GM19043 (cell line): ENCODE measurements around the gene CNTN1.

ENCODE experiments used
- ATAC-seq: cut with Tn5 transposase; IDR thresholded peaks from one replicate; pipeline ENCODE4 v1.9.1; 2021; ENCODE audit warnings: low read depth; ENCODE audit not compliant: unreplicated experiment

The CNTN1 gene

DNA sequence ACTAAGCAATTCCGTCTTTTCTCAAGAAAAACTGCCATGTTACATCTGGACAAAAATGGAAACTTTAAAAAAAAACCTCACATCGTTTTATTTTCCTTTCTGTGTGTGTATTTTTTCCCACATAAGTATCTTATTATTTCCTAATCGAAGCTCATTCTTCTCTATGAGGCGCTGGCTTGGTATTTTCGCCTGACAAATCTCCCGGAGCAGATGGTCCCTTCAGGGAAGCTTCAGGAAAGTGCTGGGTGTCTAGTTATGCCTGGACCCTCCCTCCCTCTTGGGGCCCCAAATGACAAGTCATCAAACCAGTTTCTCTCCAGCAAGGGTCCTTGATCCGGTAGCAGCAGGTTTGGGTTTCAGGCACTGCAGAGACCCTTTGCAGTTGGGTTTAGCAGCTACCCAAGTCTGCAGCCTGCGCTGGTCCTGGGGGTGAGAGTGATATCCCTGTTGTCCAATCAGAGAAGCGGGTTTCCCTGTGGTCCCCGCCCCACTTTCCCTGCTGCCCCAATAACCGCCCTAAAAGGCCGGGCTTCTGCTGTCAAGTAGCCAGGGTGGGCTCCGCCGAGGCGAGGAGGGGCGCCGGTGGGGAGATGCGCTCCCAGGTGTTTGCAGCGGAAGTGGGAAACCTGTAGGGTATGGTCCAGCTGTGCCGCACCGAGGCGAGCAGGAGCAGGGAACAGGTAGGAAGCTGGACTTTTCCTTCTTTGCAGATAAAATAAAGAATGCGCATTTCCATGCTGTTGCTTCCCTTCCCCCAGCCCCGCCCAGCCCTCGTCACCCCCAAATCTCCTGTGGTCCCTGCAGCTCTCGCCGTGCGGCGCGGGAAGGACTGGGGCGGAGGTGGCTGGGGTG lies at the start of gene CNTN1:
CNTN1 (plus strand) TSS at position 527 of the 852 bp plus-strand sequence.
- no peak for ATAC-seq

DNA sequence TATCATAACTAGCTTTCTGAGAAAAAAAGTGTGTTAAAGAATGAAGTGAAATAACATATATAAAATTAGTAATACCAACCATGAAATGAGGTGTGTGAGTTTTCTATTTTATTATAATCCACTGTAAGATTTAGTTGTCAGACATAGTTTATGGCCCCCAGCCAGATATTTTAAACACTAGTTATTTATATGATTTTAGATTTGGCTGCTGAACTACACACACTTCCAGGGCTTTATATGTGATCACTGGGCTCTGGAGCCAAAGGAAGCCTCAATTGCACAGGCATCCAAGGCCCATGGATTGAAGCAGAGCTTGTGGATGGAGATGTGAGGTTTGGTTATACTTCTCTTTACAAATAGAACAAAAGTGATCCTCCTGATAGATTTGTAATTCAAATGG lies 48.7 kb upstream of the CNTN1 start:
- ATAC-seq: no peak

DNA sequence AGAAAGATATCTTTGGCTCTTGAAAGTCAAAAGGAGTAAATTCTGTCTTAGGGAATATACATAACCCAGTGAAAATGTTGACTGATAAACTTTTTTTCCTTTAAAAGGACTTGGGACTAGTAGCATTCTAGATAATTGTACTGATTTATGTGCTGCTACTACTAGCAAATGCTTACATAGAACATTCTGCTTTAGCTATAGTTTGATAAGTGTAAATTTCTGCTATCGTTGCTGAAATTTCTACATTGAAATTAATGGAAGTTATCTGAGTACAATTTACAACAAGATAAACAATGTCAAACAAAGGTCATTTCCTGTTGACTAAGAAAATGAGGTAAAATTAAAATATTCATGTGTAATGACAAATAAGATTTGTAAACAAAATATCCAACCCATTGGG lies 48.3 kb upstream of the CNTN1 start:
- no peak for ATAC-seq

GRCh38 chr12:40644708-40645107 lies 47.5 kb upstream of the CNTN1 start:
- ATAC-seq: no peak

DNA sequence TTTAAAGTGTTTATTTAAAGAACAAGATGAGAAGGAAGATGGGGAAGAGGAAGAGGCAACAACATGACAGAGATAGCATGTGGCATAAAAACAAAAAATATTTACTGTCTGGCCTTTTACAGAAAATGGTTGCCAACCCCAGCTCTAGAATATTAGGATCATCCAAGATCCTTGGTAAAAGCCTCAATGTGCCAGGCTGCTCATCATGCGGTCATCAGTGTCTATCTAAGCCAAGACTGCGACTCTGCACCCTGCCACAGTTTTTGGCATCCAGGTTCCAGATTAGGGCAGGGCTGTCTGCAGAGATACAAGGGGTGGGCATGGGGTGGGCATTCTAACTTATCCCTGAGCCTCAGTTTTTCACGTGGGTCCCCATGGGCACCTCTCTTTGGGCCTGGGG lies 46.9 kb upstream of the CNTN1 start:
- no peak for ATAC-seq

- no peak for ATAC-seq
Measured at GRCh38 chr12:40646456-40646855, 45.8 kb upstream of the CNTN1 start.

GRCh38 chr12:40646911-40647310 lies 45.3 kb upstream of the CNTN1 start:
- no peak for ATAC-seq

DNA sequence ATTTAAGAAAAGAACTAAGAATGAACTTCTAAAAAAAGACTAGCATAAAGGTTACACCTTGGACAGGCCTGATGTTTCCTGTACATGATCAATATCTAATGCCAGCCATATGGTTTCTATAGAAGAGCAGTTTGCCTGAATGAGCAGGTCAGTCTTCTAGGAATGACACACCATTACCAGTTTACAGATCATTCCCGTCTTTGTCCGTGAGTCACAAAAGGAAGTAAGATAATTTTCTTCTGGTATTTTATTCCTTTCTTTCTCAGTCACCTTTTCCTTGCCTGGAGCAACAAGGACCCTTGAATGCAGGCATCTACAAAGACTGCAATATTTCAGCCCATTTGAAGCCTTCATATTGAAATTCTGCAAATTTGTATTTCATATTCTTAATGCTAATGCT lies 44.6 kb upstream of the CNTN1 start:
- no peak for ATAC-seq

DNA sequence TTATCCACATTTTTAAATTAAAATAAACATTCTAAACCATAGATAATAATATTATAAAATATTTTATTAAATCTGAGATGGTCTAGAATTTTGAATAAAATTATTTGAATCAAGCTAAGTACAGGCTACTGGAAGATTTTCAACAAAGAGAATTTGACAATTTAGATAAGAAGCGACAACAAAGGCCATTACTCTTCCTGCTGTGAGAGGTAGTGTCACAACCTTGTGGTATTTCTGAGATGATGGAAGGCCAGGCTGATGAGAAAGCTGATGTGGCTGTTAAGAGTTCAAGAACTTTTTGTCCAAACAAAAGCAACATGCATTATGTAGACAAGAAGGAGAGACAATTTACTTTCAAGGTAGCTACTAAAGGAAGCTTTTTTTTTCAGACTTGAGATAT lies 43.7 kb upstream of the CNTN1 start:
- no peak for ATAC-seq

GRCh38 chr12:40650038-40650704 lies 42.1 kb upstream of the CNTN1 start:
- no peak for ATAC-seq

- no peak for ATAC-seq
Measured at GRCh38 chr12:40655451-40655850, 36.8 kb upstream of the CNTN1 start.

DNA sequence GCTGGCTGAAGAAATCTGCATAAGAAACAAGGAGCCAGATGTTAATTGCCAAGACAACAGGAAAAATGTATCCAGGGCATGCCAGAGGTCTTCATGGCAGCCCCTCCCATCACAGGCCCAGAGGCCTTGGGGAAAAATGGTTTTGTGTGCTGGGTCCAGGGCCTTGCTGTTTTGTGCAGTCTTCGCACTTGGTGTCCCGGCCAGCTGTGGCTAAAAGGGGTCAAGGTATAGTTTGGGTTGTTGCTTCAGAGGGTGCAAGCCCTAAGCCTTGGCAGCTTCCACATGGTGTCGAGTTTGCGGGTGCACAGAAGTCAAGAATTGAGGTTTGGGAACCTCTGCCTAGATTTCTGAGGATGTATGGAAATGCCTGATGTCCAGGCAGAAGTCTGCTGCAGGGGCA lies 29.9 kb upstream of the CNTN1 start:
- ATAC-seq: no peak

GRCh38 chr12:40663781-40664180 lies 28.5 kb upstream of the CNTN1 start:
- ATAC-seq: no peak

- no peak for ATAC-seq
Measured at GRCh38 chr12:40668099-40668529, 24.1 kb upstream of the CNTN1 start.

- no peak for ATAC-seq
Measured at GRCh38 chr12:40672741-40673271, 19.4 kb upstream of the CNTN1 start.

DNA sequence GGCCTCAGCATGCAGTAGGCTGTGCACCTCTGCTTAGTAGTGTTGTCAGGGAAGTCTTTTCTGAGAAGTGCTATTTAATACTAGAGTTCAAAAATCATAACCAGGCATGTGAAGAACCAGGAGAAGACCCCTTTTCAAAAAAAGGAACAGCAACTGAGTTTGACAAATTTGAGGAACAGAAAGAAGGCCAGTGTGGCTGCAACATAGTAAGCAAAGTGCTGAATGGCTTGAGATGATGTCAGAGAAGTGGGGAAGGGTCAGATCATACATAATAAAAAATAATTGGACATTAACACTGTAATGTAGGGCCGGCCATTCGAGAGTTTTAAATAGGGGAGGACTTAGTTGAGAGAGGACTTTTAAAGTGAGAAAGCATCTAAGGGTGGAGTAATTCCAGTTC lies 11.1 kb upstream of the CNTN1 start:
- no peak for ATAC-seq

- no peak for ATAC-seq
Measured at GRCh38 chr12:40684986-40685385, 7.3 kb upstream of the CNTN1 start.

DNA sequence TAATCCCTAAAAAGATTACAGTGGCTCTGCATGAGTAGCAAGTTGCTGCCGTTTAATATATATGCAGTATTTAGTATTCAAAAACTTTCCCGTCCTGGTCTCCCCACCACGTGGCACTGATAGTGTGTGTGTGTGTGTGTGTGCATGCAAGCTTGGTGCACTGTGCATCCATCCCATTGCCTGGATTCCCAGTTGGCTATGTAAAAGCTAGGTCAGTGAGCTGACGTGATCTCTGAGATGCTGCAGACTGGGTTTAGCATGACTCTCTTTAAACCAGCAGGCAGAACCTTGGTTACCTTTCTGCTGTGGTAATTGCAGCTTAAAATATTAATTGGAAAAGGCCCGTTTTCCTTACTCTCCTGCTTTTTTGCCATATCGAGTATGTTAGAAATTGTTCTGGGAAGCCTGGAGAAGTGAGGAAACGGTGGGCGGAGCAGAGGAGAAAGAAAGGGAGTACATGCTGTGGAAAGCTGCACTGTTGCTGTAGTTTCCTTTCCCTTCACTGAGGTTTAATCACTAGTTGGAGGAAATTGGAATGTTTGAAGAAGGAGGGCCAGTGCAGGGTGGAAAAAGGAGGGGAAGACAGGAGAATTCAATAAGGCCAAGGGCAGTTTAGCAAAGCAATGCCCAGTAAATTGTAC lies 4.0 kb upstream of the CNTN1 start:
- ATAC-seq: no peak

DNA sequence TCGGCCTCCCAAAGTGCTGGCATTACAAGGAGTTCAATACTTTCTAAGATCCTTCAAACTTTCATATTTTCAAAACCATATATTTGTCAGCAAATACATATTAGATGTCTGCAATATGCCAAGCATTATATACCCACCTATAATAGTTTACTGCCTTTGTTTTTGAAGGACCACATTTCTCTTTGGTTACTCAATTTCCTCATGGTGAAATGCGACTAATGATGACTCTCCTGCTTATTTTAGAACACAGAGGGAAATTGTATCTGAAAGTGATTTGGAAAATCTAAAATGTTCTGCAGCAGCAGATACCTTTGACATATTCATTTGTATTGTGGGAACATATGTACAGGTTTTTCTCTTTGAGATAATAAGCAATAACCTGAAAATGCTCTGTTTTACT lies 2.7 kb upstream of the CNTN1 start:
- no peak for ATAC-seq

DNA sequence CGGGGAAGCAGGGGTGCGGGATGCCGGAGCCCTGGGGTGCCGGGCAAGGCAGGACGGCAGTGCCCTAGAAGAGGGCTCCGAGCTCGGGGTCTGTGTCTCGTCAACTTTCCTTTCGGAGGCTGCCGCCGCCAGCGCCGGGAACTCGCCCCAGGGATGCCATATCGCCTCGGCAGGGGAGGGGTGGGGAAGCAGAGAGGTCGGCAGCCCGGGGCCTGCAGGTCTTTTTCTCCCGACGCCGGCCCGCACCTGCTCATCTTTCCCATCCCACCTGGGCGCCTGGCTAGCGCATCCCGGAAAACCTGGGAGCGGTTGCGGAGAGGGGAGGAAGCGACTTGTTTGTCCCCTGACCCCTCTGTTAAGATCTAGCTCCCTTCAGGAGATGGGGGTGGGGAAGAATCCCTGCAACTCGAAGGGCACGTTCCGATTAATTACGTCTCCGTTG lies 547 bp downstream of the CNTN1 start:
- ATAC-seq: no peak

DNA sequence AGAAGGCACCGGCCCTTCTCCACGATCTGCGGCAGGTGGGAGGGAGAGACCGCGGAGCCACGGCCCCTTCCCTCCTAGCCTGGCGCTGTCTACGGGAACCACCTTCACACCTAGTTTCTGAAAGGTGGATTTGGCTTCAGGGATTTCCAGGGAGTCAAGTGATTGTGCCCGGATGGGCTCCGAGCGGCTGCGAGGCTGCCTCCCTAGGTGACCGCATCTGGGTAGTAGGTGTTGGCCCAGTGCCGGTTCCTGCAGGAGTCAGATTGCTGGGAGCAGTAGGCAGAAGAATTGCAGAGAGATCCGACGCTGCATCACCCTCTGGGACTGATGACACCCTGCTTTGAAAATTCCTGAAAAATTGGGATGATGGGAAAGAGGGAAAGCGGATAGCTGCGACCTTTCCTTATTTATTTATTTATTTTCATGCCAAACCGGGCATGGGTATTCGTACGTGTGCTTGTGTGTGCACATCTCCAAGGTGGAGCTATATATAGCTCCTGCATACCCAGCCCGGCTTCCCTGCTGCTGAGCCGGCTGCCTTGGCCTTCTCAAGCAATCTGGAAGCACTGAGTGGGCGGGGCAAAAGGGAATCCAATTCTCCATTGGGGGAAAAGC lies 1.1 kb downstream of the CNTN1 start:
- no peak for ATAC-seq
